Ovary (tissue), 9 donors: Measurements from ENCODE around the gene MAPK8IP3. TPM values are rescaled to one million over a fixed set of nuclear protein-coding genes. Genes with fewer than 3 reads are reported as not detected.

Source experiments
- DNase-seq, 5 donors: peaks; one replicate each; pipeline ENCODE4 v3.0.0-alpha.2; 2019 to 2020
- H3K27ac ChIP-seq, 2 donors: fragments of 200-600 bp; one replicate each; pipeline versions ENCODE4 v1.5.1 to v1.8.0; 2019 to 2022
- H3K27me3 ChIP-seq: fragments of 200-600 bp; one replicate; pipeline ENCODE4 v1.8.0; 2022
- H3K36me3 ChIP-seq: fragments of 200-600 bp; sonication (generic); one replicate; pipeline ENCODE4 v1.5.1; 2019
- H3K4me1 ChIP-seq: one replicate; pipeline ENCODE4 v1.8.1; 2013; ENCODE audit warnings: mild to moderate bottlenecking, moderate library complexity; ENCODE audit not compliant: insufficient read depth
- H3K4me3 ChIP-seq: fragments of 200-600 bp; sonication (generic); one replicate; pipeline ENCODE4 v1.5.1; 2017
- H3K9me3 ChIP-seq, 2 donors: fragments of 200-600 bp in 1 of 2; sonication (generic) in 1 of 2; one replicate each; pipeline versions ENCODE4 v1.5.1 to v1.8.1; 2013 to 2019; ENCODE audit warnings: mild to moderate bottlenecking in 1 of 2, moderate library complexity in 1 of 2
- CTCF ChIP-seq, 3 donors: fragments of 450-650 bp in 2 of 3; fragments of 200-600 bp in 1 of 3; IDR thresholded peaks; one replicate each; pipeline versions ENCODE4 v1.5.1 to v1.8.0; 2016 to 2022; ENCODE audit warnings: antibody characterized with exemption in 3 of 3, mild to moderate bottlenecking in 1 of 3
- EP300 ChIP-seq: sonication (generic); formaldehyde crosslinking; IDR thresholded peaks from one replicate; pipeline ENCODE4 v1.6.1; 2017; ENCODE audit warnings: antibody characterized with exemption
- POLR2A ChIP-seq: fragments of 450-650 bp; IDR thresholded peaks from one replicate; pipeline ENCODE4 v1.6.1; 2017; ENCODE audit warnings: antibody characterized with exemption, mild to moderate bottlenecking, moderate library complexity
- WGBS, 3 donors: extraction: QIAGEN DNeasy Blood & Tissue Kit in 1 of 3; methylation state at CpG; one replicate each; pipeline versions ENCODE4 v1.1.5 to v1.1.7; 2013 to 2017; 5-methylcytosine and 5-hydroxymethylcytosine counted together
- intact Hi-C, 4 donors: fragments of 100-400 bp; cut with DNase I; formaldehyde crosslinking; loops; one replicate each; pipeline versions ENCODE4 v1.11.0 to v1.15.1; 2022 to 2023
- polyA plus RNA-seq, 2 donors: library from polyadenylated mRNA; stranded (reverse); fragments of 200-250 nt in 1 of 2; fragments of 350-450 nt in 1 of 2; fragmentation: Illumina TruSeq in 1 of 2; extraction: RNeasy Lipid Tissue Mini Kit (QIAGEN cat#74804) in 1 of 2; gene quantifications; one replicate each; pipeline ENCODE4 v1.2.3, GENCODE V29; 2013 to 2014
- total RNA-seq, 7 donors: library from RNA; depleted of rRNA in 2 of 7; stranded (reverse); fragments of >200 nt in 2 of 7; fragmentation: NEBNext Ultra II Directional in 3 of 7; extraction: Animal tissue kit (Norgen Biotek cat#: 25700) in 3 of 7; gene quantifications; one replicate each; pipeline versions ENCODE4 v1.1.0 to v1.2.4, GENCODE V29; 2016 to 2023
- donor health status: DM: no; HTN: no; CAD: no; lungs with moderate emphysema.
- donor health status: DM: no; HTN: no; CAD: no.
- donor health status: Bipolar disorder and iron deficiency.
- donor health status: DM: yes; HTN: yes; CAD: no.
- donor health status: DM: no; HTN: no; CAD: no.
- donor health status: DM: yes; HTN: yes; CAD: no.

The MAPK8IP3 gene
- total and polyA plus RNA-seq, 9 donors: 7.0 to 117 (median 72.3) TPM

DNA sequence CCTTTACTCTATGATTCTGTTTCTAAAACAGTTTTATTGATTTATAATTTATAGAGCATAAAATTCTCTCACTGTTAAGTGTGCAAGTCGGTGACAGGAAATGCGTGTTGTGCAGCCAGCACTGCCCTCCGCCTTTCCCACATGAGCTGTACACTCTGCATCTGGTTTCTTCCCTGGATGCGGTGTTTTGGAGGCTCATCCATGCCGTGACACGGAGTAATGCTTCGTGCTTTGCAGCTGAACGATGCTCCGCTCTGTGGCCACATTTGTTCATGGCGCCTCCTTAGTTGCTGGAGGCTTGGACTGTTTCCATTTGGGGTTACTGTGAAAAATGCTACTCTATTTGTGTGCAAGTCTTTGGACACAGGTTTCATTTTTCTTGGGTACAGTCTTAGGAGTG, 94.7 kb downstream of the MAPK8IP3 start:
- Histone ChIP-seq H3K4me1 (no peaks in the 10 kb centered on the region), H3K9me3 (no peaks in the 10 kb centered on the region), H3K36me3 (no peaks in the 10 kb centered on the region), H3K4me3 (no peak overlapping the region), H3K27me3 (no peaks in the 10 kb centered on the region), H3K27ac (no peak overlapping the region)
- WGBS, 3 donors: 38 to 84% (median 44%) methylated on average over 10 of the region's 10 CpGs
- DNase-seq: no peak
- no peak for TF ChIP-seq CTCF (IDR thresholded peaks at IDR 0.05)
- no peak for TF ChIP-seq EP300
- no peak for TF ChIP-seq POLR2A
- intact Hi-C loops: no loop called here

DNA sequence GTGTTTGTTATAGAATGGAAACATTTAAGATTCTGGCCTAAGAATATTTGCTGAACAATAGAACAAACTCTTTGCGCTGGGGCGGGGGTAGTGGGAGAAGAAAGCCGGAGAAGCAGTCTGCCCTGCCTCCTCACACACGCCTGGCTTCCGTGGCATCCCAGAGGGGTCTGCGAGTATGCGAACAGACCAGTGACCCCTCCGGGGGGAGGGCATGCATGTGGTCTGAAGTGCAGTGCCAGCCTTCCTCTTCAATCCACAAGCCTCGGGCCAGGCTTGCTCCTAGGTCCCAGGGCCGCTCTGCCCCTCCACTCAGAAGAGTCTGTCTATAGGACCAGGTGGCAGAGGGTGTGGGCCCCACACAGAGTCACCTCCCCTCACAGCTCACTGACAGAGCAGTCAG, 101.6 kb downstream of the MAPK8IP3 start:
- Histone ChIP-seq H3K27me3 (no peaks in the 10 kb centered on the region), H3K27ac (no peak overlapping the region), H3K9me3 (no peaks in the 10 kb centered on the region), H3K36me3 (no peaks in the 10 kb centered on the region), H3K4me1 (no peaks in the 10 kb centered on the region), H3K4me3 (no peak overlapping the region)
- no peak for TF ChIP-seq EP300
- TF ChIP-seq POLR2A: no peak
- TF ChIP-seq CTCF (IDR thresholded peaks at IDR 0.05): no peak
- intact Hi-C loops: no loop called here
- DNase-seq: no peak
- 87 to 88% (median 88%) methylated on average over 10 of the region's 10 CpGs for WGBS, 3 donors

DNA sequence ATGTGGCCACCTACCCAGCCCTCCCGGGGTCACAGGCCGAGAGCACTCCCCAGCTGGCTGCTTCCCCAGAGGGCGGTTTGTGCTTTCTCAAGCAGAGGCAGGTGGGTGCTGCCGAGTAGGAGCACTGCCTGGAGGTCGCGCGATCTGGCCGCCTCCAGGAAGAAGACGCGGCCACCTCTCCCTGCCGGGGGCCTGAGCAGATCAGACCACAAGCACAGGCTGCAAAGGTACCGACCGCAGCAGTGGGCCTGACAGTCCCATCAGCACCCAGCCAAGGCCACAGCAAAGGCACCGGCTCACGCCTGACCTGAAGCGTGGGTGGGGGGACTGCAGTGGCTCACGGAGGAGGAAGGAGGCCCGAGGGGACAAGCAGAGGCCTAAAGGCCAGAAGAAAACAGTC, 102.7 kb downstream of the MAPK8IP3 start:
- DNase-seq: no peak
- intact Hi-C loops: no loop called here
- TF ChIP-seq CTCF (IDR thresholded peaks at IDR 0.05) (no peak), EP300 (no peak)
- Histone ChIP-seq H3K4me1 (no peaks in the 10 kb centered on the region), H3K9me3 (no peaks in the 10 kb centered on the region), H3K27ac (no peak overlapping the region), H3K4me3 (no peak overlapping the region), H3K27me3 (no peaks in the 10 kb centered on the region), H3K36me3 (no peaks in the 10 kb centered on the region)
- WGBS, 3 donors: 77 to 84% (median 79%) methylated on average over 18 of the region's 18 CpGs

DNA sequence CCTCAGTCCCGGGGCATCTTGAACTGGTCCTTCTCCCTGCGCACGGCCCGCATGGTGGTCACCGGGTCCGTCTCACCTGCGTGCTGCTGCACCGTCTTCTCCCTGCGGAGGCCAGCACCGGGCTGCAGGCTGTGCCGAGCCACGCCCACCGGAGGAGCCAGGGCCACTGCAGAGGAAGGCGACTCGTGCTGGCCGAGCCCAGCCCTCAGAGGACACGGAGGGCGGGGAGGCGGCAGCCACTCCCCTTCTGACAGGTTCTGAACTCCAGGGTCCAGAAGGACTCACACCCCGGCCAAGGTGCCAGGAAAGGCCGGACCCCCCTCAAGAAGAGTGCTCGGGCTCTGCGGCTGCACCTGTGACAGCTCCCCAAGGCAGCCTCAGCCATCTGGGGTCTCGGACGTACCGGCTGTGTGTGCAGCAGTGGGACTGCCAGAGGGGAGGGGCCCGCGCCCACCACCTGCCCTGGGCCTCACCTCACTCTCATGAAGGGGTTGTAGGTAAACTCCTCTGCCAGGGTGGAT, 103.3 kb downstream of the MAPK8IP3 start:
- 65 to 80% (median 74%) methylated on average over 24 to 28 of the region's 28 CpGs for WGBS, 3 donors
- H3K27me3 ChIP-seq: no peaks in the 10 kb centered on the region
- H3K36me3 ChIP-seq: no peaks in the 10 kb centered on the region
- DNase-seq: peak in 1 of 5 donors; percentile 19
- no peak for TF ChIP-seq POLR2A
- TF ChIP-seq EP300: no peak
- no peak for TF ChIP-seq CTCF (IDR thresholded peaks at IDR 0.05)
- H3K9me3 ChIP-seq: no peaks in the 10 kb centered on the region
- H3K4me1 ChIP-seq: no peaks in the 10 kb centered on the region
- no peak overlapping the region for H3K27ac ChIP-seq
- no peak overlapping the region for H3K4me3 ChIP-seq
- intact Hi-C loops: no loop called here
